ENCODE measurements around the gene TXNDC8. TPM values are rescaled to one million over a fixed set of nuclear protein-coding genes. Genes with fewer than 3 reads are reported as not detected.

Gene TXNDC8
- total RNA-seq, 1 donor from 2014 or later: not detected

DNA sequence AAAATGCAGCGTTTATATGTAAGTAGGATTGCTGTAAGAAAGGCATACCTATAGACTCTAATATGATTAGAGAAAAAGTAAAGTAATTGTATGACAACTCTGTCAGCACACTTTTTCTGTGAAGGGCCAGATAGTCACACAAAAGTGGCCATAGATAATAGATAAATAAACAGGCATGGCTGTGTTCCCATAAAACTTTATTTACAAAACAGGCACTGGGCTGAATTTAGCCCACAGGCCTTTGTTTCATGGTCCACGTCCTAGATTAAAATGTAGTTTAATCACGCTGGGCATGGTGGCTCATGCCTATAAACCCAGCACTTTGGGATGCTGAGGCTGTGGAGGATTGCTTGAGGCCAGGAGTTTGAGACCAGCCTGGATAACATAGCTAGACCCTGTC, 8.7 kb upstream of the TXNDC8 start:
- Mint-ChIP-seq H3K36me3 (ENCODE audit: insufficient read depth) (no peaks in the 10 kb centered on the region), H3K9me3 (ENCODE audit: low read depth) (no peaks in the 10 kb centered on the region), H3K4me1 (ENCODE audit: low read depth) (no peaks in the 10 kb centered on the region), H3K4me3 (ENCODE audit: low read depth) (no peak overlapping the region), H3K27ac (no peak overlapping the region), H3K27me3 (peaks cover 4% of the 10 kb centered on the region)
- TF ChIP-seq, protein P1, sequence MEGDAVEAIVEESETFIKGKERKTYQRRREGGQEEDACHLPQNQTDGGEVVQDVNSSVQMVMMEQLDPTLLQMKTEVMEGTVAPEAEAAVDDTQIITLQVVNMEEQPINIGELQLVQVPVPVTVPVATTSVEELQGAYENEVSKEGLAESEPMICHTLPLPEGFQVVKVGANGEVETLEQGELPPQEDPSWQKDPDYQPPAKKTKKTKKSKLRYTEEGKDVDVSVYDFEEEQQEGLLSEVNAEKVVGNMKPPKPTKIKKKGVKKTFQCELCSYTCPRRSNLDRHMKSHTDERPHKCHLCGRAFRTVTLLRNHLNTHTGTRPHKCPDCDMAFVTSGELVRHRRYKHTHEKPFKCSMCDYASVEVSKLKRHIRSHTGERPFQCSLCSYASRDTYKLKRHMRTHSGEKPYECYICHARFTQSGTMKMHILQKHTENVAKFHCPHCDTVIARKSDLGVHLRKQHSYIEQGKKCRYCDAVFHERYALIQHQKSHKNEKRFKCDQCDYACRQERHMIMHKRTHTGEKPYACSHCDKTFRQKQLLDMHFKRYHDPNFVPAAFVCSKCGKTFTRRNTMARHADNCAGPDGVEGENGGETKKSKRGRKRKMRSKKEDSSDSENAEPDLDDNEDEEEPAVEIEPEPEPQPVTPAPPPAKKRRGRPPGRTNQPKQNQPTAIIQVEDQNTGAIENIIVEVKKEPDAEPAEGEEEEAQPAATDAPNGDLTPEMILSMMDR (IDR thresholded peaks at IDR 0.05; ENCODE audit: unreplicated experiment): no peak
- DNase-seq (ENCODE audit: low spot score, unreplicated experiment): no peak

DNA sequence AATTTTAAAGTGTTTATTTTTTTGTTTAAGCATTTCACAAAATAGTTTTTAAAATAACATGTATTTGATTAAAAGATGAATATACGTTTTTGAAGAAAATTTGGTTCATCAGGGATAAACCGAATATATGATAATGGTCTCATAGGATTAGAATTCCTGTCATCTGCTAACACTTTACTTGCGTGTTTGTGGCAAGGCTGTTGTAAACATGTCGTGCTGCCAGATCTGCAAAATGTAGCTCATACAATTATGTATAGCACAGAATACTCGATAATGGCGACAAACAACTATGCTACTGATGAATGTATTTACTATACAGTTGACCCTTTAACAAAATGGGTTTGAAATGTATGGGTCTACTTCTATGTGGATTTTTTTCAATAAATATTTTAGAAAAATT, 7.2 kb upstream of the TXNDC8 start:
- peaks cover 3% of the 10 kb centered on the region for H3K27me3 Mint-ChIP-seq
- no peaks in the 10 kb centered on the region for H3K9me3 Mint-ChIP-seq (ENCODE audit: low read depth)
- H3K27ac Mint-ChIP-seq: no peak overlapping the region
- DNase-seq (ENCODE audit: low spot score, unreplicated experiment): no peak
- H3K4me1 Mint-ChIP-seq (ENCODE audit: low read depth): no peaks in the 10 kb centered on the region
- TF ChIP-seq, protein P1 (IDR thresholded peaks at IDR 0.05; ENCODE audit: unreplicated experiment): no peak
- H3K36me3 Mint-ChIP-seq (ENCODE audit: insufficient read depth): no peaks in the 10 kb centered on the region
- no peak overlapping the region for H3K4me3 Mint-ChIP-seq (ENCODE audit: low read depth)

- Mint-ChIP-seq H3K9me3 (ENCODE audit: low read depth) (no peaks in the 10 kb centered on the region), H3K27ac (no peak overlapping the region), H3K4me1 (ENCODE audit: low read depth) (no peaks in the 10 kb centered on the region), H3K4me3 (ENCODE audit: low read depth) (no peak overlapping the region), H3K36me3 (ENCODE audit: insufficient read depth) (no peaks in the 10 kb centered on the region), H3K27me3 (no peaks in the 10 kb centered on the region)
- no peak for DNase-seq (ENCODE audit: low spot score, unreplicated experiment)
- TF ChIP-seq, protein P1 (IDR thresholded peaks at IDR 0.05; ENCODE audit: unreplicated experiment): no peak
Measured at GRCh38 chr9:110343551-110343950, 5.9 kb upstream of the TXNDC8 start.

DNA sequence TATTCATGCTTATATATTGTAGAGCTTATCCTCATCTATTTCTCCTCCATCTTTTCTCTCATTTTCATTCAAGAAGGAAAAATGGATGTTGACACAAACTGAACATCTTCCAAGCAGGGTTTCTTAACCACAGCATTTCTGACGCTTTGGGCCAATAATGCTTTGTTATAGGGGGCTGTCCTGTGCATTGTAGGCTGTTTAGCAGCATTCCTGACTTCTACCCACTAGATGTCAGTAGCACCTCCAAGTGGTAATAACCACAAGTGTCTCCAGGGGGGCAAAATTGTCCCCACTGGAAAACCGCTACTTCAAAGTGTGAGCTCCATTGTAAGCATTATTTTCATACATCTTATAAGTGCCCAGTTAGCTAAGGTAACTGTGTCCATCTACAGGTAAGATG, 2.6 kb upstream of the TXNDC8 start:
- H3K27me3 Mint-ChIP-seq: no peaks in the 10 kb centered on the region
- H3K36me3 Mint-ChIP-seq (ENCODE audit: insufficient read depth): no peaks in the 10 kb centered on the region
- no peak for DNase-seq (ENCODE audit: low spot score, unreplicated experiment)
- H3K4me1 Mint-ChIP-seq (ENCODE audit: low read depth): no peaks in the 10 kb centered on the region
- no peaks in the 10 kb centered on the region for H3K9me3 Mint-ChIP-seq (ENCODE audit: low read depth)
- H3K27ac Mint-ChIP-seq: no peak overlapping the region
- H3K4me3 Mint-ChIP-seq (ENCODE audit: low read depth): no peak overlapping the region
- TF ChIP-seq, protein P1 (IDR thresholded peaks at IDR 0.05; ENCODE audit: unreplicated experiment): peak; percentile 34

- Mint-ChIP-seq H3K9me3 (ENCODE audit: low read depth) (no peaks in the 10 kb centered on the region), H3K27ac (no peak overlapping the region), H3K27me3 (no peaks in the 10 kb centered on the region), H3K36me3 (ENCODE audit: insufficient read depth) (no peaks in the 10 kb centered on the region), H3K4me3 (ENCODE audit: low read depth) (no peak overlapping the region), H3K4me1 (ENCODE audit: low read depth) (no peaks in the 10 kb centered on the region)
- TF ChIP-seq, protein P1 (IDR thresholded peaks at IDR 0.05; ENCODE audit: unreplicated experiment): no peak
- DNase-seq (ENCODE audit: low spot score, unreplicated experiment): no peak
Measured at GRCh38 chr9:110338143-110338542, 480 bp upstream of the TXNDC8 start.

All from progenitor cell of endocrine pancreas (in vitro differentiated cells).